Measurements from ENCODE around the gene ACSM4. TPM values are rescaled to one million over a fixed set of nuclear protein-coding genes. Genes with fewer than 3 reads are reported as not detected.

ACSM4 gene
- total RNA-seq, 1 experiment from 2014 or later: not detected

- TF ChIP-seq NFE2L1 (CRISPR knock-in tag; IDR thresholded peaks at IDR 0.05) (no peak), TEAD1 (CRISPR knock-in tag; IDR thresholded peaks at IDR 0.05) (no peak), FOXP4 (CRISPR knock-in tag; IDR thresholded peaks at IDR 0.05) (no peak), MAX (CRISPR knock-in tag; IDR thresholded peaks at IDR 0.05) (no peak), ZBTB43 (CRISPR knock-in tag; IDR thresholded peaks at IDR 0.05) (no peak), CBFB (CRISPR knock-in tag; IDR thresholded peaks at IDR 0.05; ENCODE audit: low read depth) (no peak), SMAD3 (CRISPR knock-in tag; IDR thresholded peaks at IDR 0.05; ENCODE audit: borderline replicate concordance) (no peak), MLX (CRISPR knock-in tag; IDR thresholded peaks at IDR 0.05) (no peak), NFATC4 (CRISPR knock-in tag; IDR thresholded peaks at IDR 0.05) (no peak)
These were observed 17.8 kb downstream of the ACSM4 start (continued) for GRCh38 chr12:7321624-7322023.

GRCh38 chr12:7322599-7322998 lies 18.7 kb downstream of the ACSM4 start:
- no peak overlapping the region for H3K4me3 Mint-ChIP-seq
- TF ChIP-seq PREB (CRISPR knock-in tag; IDR thresholded peaks at IDR 0.05; ENCODE audit: borderline replicate concordance): no peak
- TF ChIP-seq JAZF1 (CRISPR knock-in tag; IDR thresholded peaks at IDR 0.05): no peak
- no peak for TF ChIP-seq ARID4B (CRISPR knock-in tag; IDR thresholded peaks at IDR 0.05; ENCODE audit: borderline replicate concordance)
- TF ChIP-seq EMX1 (CRISPR knock-in tag; IDR thresholded peaks at IDR 0.05): no peak
- TF ChIP-seq E2F1 (CRISPR knock-in tag; IDR thresholded peaks at IDR 0.05): no peak
- TF ChIP-seq AR (CRISPR knock-in tag; IDR thresholded peaks at IDR 0.05): no peak
- TF ChIP-seq OVOL2 (CRISPR knock-in tag; IDR thresholded peaks at IDR 0.05; ENCODE audit: borderline replicate concordance): no peak
- no peak for TF ChIP-seq ZNF219 (CRISPR knock-in tag; IDR thresholded peaks at IDR 0.05; ENCODE audit: borderline replicate concordance)
- no peak for ATAC-seq
- CTCF ChIA-PET: no interaction called here
- H3K4me1 Mint-ChIP-seq: no peaks in the 10 kb centered on the region
- peaks cover 7% of the 10 kb centered on the region for H3K36me3 Mint-ChIP-seq
- H3K9me3 Mint-ChIP-seq: peaks cover 17% of the 10 kb centered on the region
- no peak overlapping the region for H3K27ac Mint-ChIP-seq
- POLR2A ChIA-PET: no interaction called here
- DNase-seq (ENCODE audit: low spot score): no peak
- no peaks in the 10 kb centered on the region for H3K27me3 Mint-ChIP-seq (ENCODE audit: low read depth)

Measured in WTC11 (cell line).